ENCODE measurements around the gene MED31. TPM values are rescaled to one million over a fixed set of nuclear protein-coding genes. Genes with fewer than 3 reads are reported as not detected.
A peak's percentile ranks its signal among the peaks of the same experiment; 100 is the strongest.

Gene MED31
- 6.6 and 9.8 TPM in 2 replicates for total RNA-seq

GRCh38 chr17:6651354-6651918, at the start of gene MED31, which contains the start of gene C17orf100:
Gene MED31, minus strand, starts transcription at chr17:6651605. Its CDS starts 77 bp downstream, at chr17:6651528.
Gene C17orf100, plus strand, starts transcription at chr17:6651762. Its CDS starts 152 bp downstream, at chr17:6651914.

GRCh38 chr17:6640536-6641246, 10.7 kb downstream of the MED31 start, which contains the start of the genes KIAA0753 and TXNDC17:
Gene KIAA0753, minus strand, starts transcription at chr17:6640711. Its CDS starts 5,608 bp downstream, at chr17:6635103.
Gene TXNDC17, plus strand, starts transcription at chr17:6641060. Its CDS starts 23 bp downstream, at chr17:6641083.

Small RNA genes within 50 kb of the gene (small RNA-seq; reads per million reads assigned to genes)
- not detected for gene MIR4520-1
- gene RNA5SP435: 0.36 reads per million, percentile 15 among the genes with 10 or more reads in this experiment

Other genes with a start within 250 kb of the MED31 start
- not detected in 2 replicates for gene AIPL1, start 216.5 kb downstream of the MED31 start, total RNA-seq
- 21.7 and 22.0 TPM in 2 replicates for gene PIMREG, start 207.2 kb downstream of the MED31 start, total RNA-seq
- gene PITPNM3, start 95.0 kb downstream of the MED31 start, total RNA-seq: 0.37 and 0.78 TPM in 2 replicates
- 19.8 and 20.3 TPM in 2 replicates for gene KIAA0753, start 10.9 kb downstream of the MED31 start, total RNA-seq
- 75.7 and 109 TPM in 2 replicates for gene TXNDC17, start 10.5 kb downstream of the MED31 start, total RNA-seq
- 0.37 and 0.39 TPM in 2 replicates for gene C17orf100, start 157 bp upstream of the MED31 start, total RNA-seq
- gene SLC13A5, start 61.8 kb upstream of the MED31 start, total RNA-seq: not detected in 2 replicates
- 4.3 and 12.1 TPM in 2 replicates for gene XAF1, start 104.4 kb upstream of the MED31 start, total RNA-seq
- gene FBXO39, start 124.6 kb upstream of the MED31 start, total RNA-seq: under 0.01 TPM in 1 of 2 replicates, not detected in the other
- not detected in 2 replicates for gene TEKT1, start 180.1 kb upstream of the MED31 start, total RNA-seq